CMK (cell line): Measurements from ENCODE around the gene C5orf15.
"Not testable (repeated sequence)": the region's sequence is repeated elsewhere in the genome, so short reads cannot be mapped to it uniquely, and the experiment has no call there.

Experiments
- DNase-seq: peaks from one replicate; pipeline ENCODE4 v3.0.0-alpha.2; 2010; ENCODE audit warnings: low read depth

C5orf15 gene

GRCh38 chr5:133937628-133938027 is 30.8 kb downstream of the C5orf15 start:
- DNase-seq, result not testable (repeated sequence)

GRCh38 chr5:133936651-133937015 is 31.8 kb downstream of the C5orf15 start:
- DNase-seq, result peak; percentile 78

- DNase-seq, result not testable (repeated sequence)
Observed at GRCh38 chr5:133935991-133936650, 32.3 kb downstream of the C5orf15 start.

- DNase-seq, result no peak
Observed at GRCh38 chr5:133935667-133935940, 32.8 kb downstream of the C5orf15 start.

- no peak for DNase-seq
Observed at GRCh38 chr5:133934822-133935666, 33.4 kb downstream of the C5orf15 start.

GRCh38 chr5:133934311-133934710 is 34.1 kb downstream of the C5orf15 start:
- DNase-seq, result no peak

- no peak for DNase-seq
Observed at GRCh38 chr5:133933670-133934295, 34.6 kb downstream of the C5orf15 start.

GRCh38 chr5:133933169-133933509 is 35.3 kb downstream of the C5orf15 start:
- DNase-seq, result no peak

GRCh38 chr5:133932441-133933168 is 35.8 kb downstream of the C5orf15 start:
- DNase-seq, result peak; percentile 96

GRCh38 chr5:133931546-133931945 is 36.9 kb downstream of the C5orf15 start:
- DNase-seq, result no peak

- DNase-seq, result no peak
Observed at GRCh38 chr5:133930813-133931090, 37.7 kb downstream of the C5orf15 start.

GRCh38 chr5:133930061-133930812 is 38.2 kb downstream of the C5orf15 start:
- DNase-seq, result no peak

- DNase-seq, result no peak
Observed at GRCh38 chr5:133928587-133929393, 39.6 kb downstream of the C5orf15 start.

- DNase-seq, result no peak
Observed at GRCh38 chr5:133927300-133928180, 40.9 kb downstream of the C5orf15 start.

- no peak for DNase-seq
Observed at GRCh38 chr5:133926489-133927299, 41.7 kb downstream of the C5orf15 start.

- DNase-seq, result no peak
Observed at GRCh38 chr5:133925866-133926488, 42.4 kb downstream of the C5orf15 start.

GRCh38 chr5:133925269-133925668 is 43.2 kb downstream of the C5orf15 start:
- DNase-seq, result no peak

GRCh38 chr5:133924221-133924920 is 44.1 kb downstream of the C5orf15 start:
- DNase-seq, result no peak
